ENCODE data around the gene SNRNP70.

DNA sequence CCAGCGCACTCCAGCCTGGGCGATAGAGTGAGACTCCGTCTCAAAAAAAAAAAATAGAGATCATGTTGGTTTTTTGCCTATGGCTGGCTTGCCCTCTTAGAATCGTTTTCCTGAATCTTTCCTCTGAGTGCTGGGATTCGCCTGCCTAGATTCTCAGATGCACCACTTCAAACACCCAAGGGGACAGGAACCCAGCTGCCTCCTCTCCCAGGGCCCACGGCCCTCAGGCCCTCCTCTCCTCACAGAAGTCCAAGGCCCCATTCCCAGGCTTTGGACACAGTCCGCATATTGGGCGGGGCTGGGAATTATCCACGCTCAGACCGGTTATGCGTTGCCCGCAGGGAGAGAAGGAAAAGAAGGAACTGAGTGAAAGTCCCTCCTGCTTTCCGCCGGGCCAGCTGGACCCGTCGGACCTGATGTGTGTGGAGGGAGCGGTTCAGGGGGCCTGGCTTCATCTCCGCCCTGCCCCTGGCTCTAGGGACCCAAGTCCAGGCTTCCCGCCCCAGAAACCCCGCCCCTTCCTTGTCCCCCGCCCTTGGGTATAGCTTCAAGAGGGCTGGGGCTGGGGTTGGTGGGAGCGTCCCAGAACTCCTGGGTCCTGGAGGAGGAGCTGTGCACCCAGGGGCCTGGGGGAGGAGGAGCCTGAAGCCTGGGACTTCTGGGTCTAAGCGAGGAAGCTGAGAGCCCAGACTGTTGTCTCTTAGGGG lies 39.9 kb downstream of the SNRNP70 start:
- no peak for TF ChIP-seq CTCF (IDR thresholded peaks at IDR 0.05)
- TF ChIP-seq POLR2A (IDR thresholded peaks at IDR 0.05), result no peak
